HCT116 (cell line): ENCODE measurements around the gene NXPE3. TPM values are rescaled to one million over a fixed set of nuclear protein-coding genes. Genes with fewer than 3 reads are reported as not detected.

Experiments
- ATAC-seq: fragments of 200-7000 bp; cut with Tn5 transposase; 2 replicates; pipeline ENCODE4 v1.9.1; 2020; ENCODE audit warnings: mild to moderate bottlenecking, moderate library complexity
- BruUV-seq: library from RNA; stranded (reverse); fragments of 400-500 nt; replicated peaks from 2 replicates; lab custom pipeline; 2021; lab: Mats Ljungman, UMichigan
- CTCF ChIA-PET: fragments of 300-600 bp; sonication (Branson Sonifier 250); formaldehyde crosslinking; loops from one replicate; lab custom pipeline; 2021; ENCODE audit warnings: antibody characterized with exemption; lab: Charles Lee
- POLR2A ChIA-PET: fragments of 300-600, 350-600 bp; sonication (Branson Sonifier 250); formaldehyde crosslinking; loops from one replicate; lab custom pipeline; 2021; ENCODE audit warnings: antibody characterized with exemption; lab: Charles Lee
- RAD21 ChIA-PET, 2 experiments: fragments of 300-600 bp; sonication (Branson Sonifier 250); formaldehyde crosslinking; loops; one replicate each; lab custom pipeline; 2023; ENCODE audit warnings: low total read pairs in 2 of 2; ENCODE audit not compliant: uncharacterized antibody in 2 of 2, unreplicated experiment in 2 of 2, low non-redundant PET in 1 of 2; lab: Charles Lee
- DNase-seq: peaks from one replicate; pipeline ENCODE4 v3.0.0-alpha.2; 2010; ENCODE audit warnings: low read depth, low spot score
- H2AFZ ChIP-seq: fragments of 200-600 bp; shearing (Covaris generic), sonication (generic); 2 replicates; pipeline ENCODE4 v1.6.1; 2017; ENCODE audit warnings: low read depth, mixed run types, mixed read lengths, antibody characterized with exemption, low read length; ENCODE audit not compliant: poor library complexity, severe bottlenecking
- H3K27ac ChIP-seq: 2 replicates; pipeline ENCODE4 v1.5.1; 2012; ENCODE audit warnings: low read depth, low read length
- H3K27me3 ChIP-seq: fragments of 200-600 bp; sonication (generic); 2 replicates; pipeline ENCODE4 v1.6.1; 2016; ENCODE audit warnings: mixed run types, low read length, mixed read lengths; ENCODE audit not compliant: insufficient read depth
- H3K36me3 ChIP-seq, 2 experiments: fragments of 200-500 bp in 1 of 2; fragments of 200-600 bp in 1 of 2; sonication (Bioruptor generic) in 1 of 2; sonication (generic) in 1 of 2; 2 replicates each; pipeline versions ENCODE4 v1.5.1 to v1.6.1; 2014 to 2016; ENCODE audit warnings: low read length in 2 of 2, inconsistent platforms in 1 of 2, mixed read lengths in 1 of 2, mixed run types in 1 of 2; ENCODE audit not compliant: insufficient read depth in 2 of 2, control insufficient read depth in 1 of 2
- H3K4me1 ChIP-seq, 2 experiments: fragments of 200-600 bp in 1 of 2; sonication (generic) in 1 of 2; 2 replicates each; pipeline versions ENCODE4 v1.5.1 to v1.6.1; 2012 to 2017; ENCODE audit warnings: low read length in 2 of 2, inconsistent platforms in 1 of 2, mild to moderate bottlenecking in 1 of 2, mixed read lengths in 1 of 2, mixed run types in 1 of 2, moderate library complexity in 1 of 2; ENCODE audit not compliant: insufficient read depth in 2 of 2, control insufficient read depth in 1 of 2
- H3K4me2 ChIP-seq: fragments of 200-600 bp; sonication (generic); 2 replicates; pipeline ENCODE4 v1.6.1; 2017; ENCODE audit warnings: mixed run types, low read length, mixed read lengths
- H3K4me3 ChIP-seq, 2 experiments: fragments of 200-600 bp in 1 of 2; sonication (generic) in 1 of 2; replicated peaks in 1 of 2; 2 replicates each; pipeline ENCODE4 v1.5.1; 2011 to 2016; ENCODE audit warnings: low read length in 2 of 2, control low read depth in 1 of 2, low read depth in 1 of 2, mild to moderate bottlenecking in 1 of 2, mixed read lengths in 1 of 2, mixed run types in 1 of 2
- H3K79me2 ChIP-seq: fragments of 200-600 bp; sonication (generic); 2 replicates; pipeline ENCODE4 v1.6.1; 2017; ENCODE audit warnings: mild to moderate bottlenecking, mixed run types, low read length, moderate library complexity, mixed read lengths; ENCODE audit not compliant: insufficient read depth
- H3K9ac ChIP-seq: fragments of 200-600 bp; sonication (generic); 2 replicates; pipeline ENCODE4 v1.6.1; 2016; ENCODE audit warnings: low read length, mixed read lengths
- H3K9me2 ChIP-seq: fragments of 200-600 bp; sonication (generic), shearing (Covaris generic); 2 replicates; pipeline ENCODE4 v1.6.1; 2017; ENCODE audit warnings: mixed run types, mild to moderate bottlenecking, moderate library complexity; ENCODE audit not compliant: insufficient read depth
- H3K9me3 ChIP-seq, 2 experiments: fragments of 200-500 bp in 1 of 2; fragments of 200-600 bp in 1 of 2; sonication (Bioruptor generic) in 1 of 2; sonication (generic) in 1 of 2; 2 replicates each; pipeline ENCODE4 v1.6.1; 2014 to 2017; ENCODE audit warnings: low read length in 2 of 2, mixed read lengths in 2 of 2, inconsistent platforms in 1 of 2, low read depth in 1 of 2, mild to moderate bottlenecking in 1 of 2, mixed run types in 1 of 2, moderate library complexity in 1 of 2; ENCODE audit not compliant: control insufficient read depth in 1 of 2, insufficient read depth in 1 of 2
- H4K20me1 ChIP-seq: fragments of 200-600 bp; sonication (generic), shearing (Covaris generic); 2 replicates; pipeline ENCODE4 v1.6.1; 2017; ENCODE audit warnings: mixed run types, mild to moderate bottlenecking, moderate library complexity; ENCODE audit not compliant: insufficient read depth
- CBX3 ChIP-seq: IDR thresholded peaks from 2 replicates; pipeline ENCODE4 v1.6.1; 2012; ENCODE audit warnings: low read depth
- POLR2AphosphoS5 ChIP-seq: IDR thresholded peaks from 2 replicates; pipeline ENCODE4 v1.6.1; 2011; ENCODE audit warnings: mild to moderate bottlenecking, low read depth, low read length, moderate library complexity
- RAD21 ChIP-seq: IDR thresholded peaks from 2 replicates; pipeline ENCODE4 v1.6.1; 2012; ENCODE audit warnings: low read depth, mild to moderate bottlenecking
- TCF7L2 ChIP-seq: IDR thresholded peaks from 2 replicates; pipeline ENCODE4 v1.7.0; 2011; ENCODE audit warnings: borderline replicate concordance, inconsistent platforms; ENCODE audit not compliant: insufficient read depth, insufficient read length; ENCODE audit errors: extremely low read depth
- YY1 ChIP-seq: IDR thresholded peaks from 2 replicates; pipeline ENCODE4 v1.6.1; 2011; ENCODE audit warnings: low read length, low read depth, moderate library complexity, mild to moderate bottlenecking; ENCODE audit not compliant: insufficient replicate concordance; ENCODE audit errors: extremely low read depth
- ZNF274 ChIP-seq: fragments of 200-500 bp; sonication (Bioruptor generic); IDR thresholded peaks from 2 replicates; pipeline ENCODE4 v1.6.1; 2014; ENCODE audit warnings: mild to moderate bottlenecking, low read depth, low read length, inconsistent platforms
- intact Hi-C: fragments of 100-400 bp; cut with micrococcal nuclease; formaldehyde crosslinking; loops from 2 replicates; pipeline ENCODE4 v1.10.0; 2022
- total RNA-seq: library from RNA; stranded (reverse); gene quantifications from one replicate; pipeline ENCODE4 v1.2.1, GENCODE V29; 2021; ENCODE audit not compliant: unreplicated experiment
- TF ChIP-seq, protein P1 (sequence below): IDR thresholded peaks from 2 replicates; pipeline ENCODE4 v1.6.1; 2012
- TF ChIP-seq, protein P2 (sequence below): IDR thresholded peaks from 2 replicates; pipeline ENCODE4 v1.6.1; 2012

Gene NXPE3
- total RNA-seq, 1 experiment from 2014 or later: 4.3 TPM

GRCh38 chr3:101778385-101779046, 495 bp upstream of the NXPE3 start (continued):
- TF ChIP-seq, protein P1, sequence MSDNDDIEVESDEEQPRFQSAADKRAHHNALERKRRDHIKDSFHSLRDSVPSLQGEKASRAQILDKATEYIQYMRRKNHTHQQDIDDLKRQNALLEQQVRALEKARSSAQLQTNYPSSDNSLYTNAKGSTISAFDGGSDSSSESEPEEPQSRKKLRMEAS: no peak
- TF ChIP-seq TCF7L2 (no peak), CBX3 (no peak), YY1 (no peak), POLR2AphosphoS5 (no peak)

GRCh38 chr3:101779822-101780381, 891 bp downstream of the NXPE3 start:
- Histone ChIP-seq H3K4me1 (peaks cover 10 to 23% of the 10 kb centered on the region in 2 experiments; a peak in 3 of 4 replicates), H3K9me3 (no peaks in the 10 kb centered on the region), H3K9me2 (no peaks in the 10 kb centered on the region), H3K4me3 (peak overlapping the region; percentile 59 to 71), H3K27ac (no peak overlapping the region), H3K79me2 (no peaks in the 10 kb centered on the region), H2AFZ (peak overlapping the region; percentile 82), H3K27me3 (no peaks in the 10 kb centered on the region), H4K20me1 (no peaks in the 10 kb centered on the region), H3K36me3 (no peaks in the 10 kb centered on the region), H3K4me2 (peak overlapping the region; percentile 87), H3K9ac (peak overlapping the region; percentile 48; the same call in 1 of the 2 replicates)
- DNase-seq (no peak), ATAC-seq (no peak)
- CTCF ChIA-PET: interaction anchor here (0.9 kb wide), 1 partner anchor 23 kb away, joined by 3 read pairs; no protein-coding TSS in a partner anchor
- intact Hi-C loops: no loop called here
- TF ChIP-seq, protein P2, sequence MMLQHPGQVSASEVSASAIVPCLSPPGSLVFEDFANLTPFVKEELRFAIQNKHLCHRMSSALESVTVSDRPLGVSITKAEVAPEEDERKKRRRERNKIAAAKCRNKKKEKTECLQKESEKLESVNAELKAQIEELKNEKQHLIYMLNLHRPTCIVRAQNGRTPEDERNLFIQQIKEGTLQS: no peak
- TF ChIP-seq ZNF274 (no peak), RAD21 (no peak)
- POLR2A ChIA-PET: interaction anchor here (1.0 kb wide), 1 partner anchor 12 kb away, joined by 3 read pairs; no protein-coding TSS in a partner anchor
- RAD21 ChIA-PET: no interaction called here
- BruUV-seq: TSS peak; percentile 60
